Coronary artery (tissue), 2 donors: Measurements from ENCODE around the gene SULF2.
A peak's percentile ranks its signal among the peaks of the same experiment; 100 is the strongest.

Experiments used
- DNase-seq: peaks from one replicate; pipeline ENCODE4 v3.0.0-alpha.2; 2017; ENCODE audit warnings: low spot score
- H3K27ac ChIP-seq, 2 donors: fragments of 200-600 bp; sonication (generic); one replicate each; pipeline ENCODE4 v1.5.1; 2016 to 2019
- H3K4me3 ChIP-seq: fragments of 200-600 bp; sonication (generic); 2 replicates; pipeline ENCODE4 v1.5.1; 2016; ENCODE audit warnings: mild to moderate bottlenecking, moderate library complexity
- CTCF ChIP-seq: fragments of 200-600 bp; sonication (generic); IDR thresholded peaks from one replicate; pipeline ENCODE4 v1.5.1; 2019; ENCODE audit warnings: antibody characterized with exemption

Gene SULF2

GRCh38 chr20:47614703-47615309 lies 170.5 kb downstream of the SULF2 start:
- no peak for TF ChIP-seq CTCF
- DNase-seq, result no peak
- H3K27ac ChIP-seq, result no peak overlapping the region
- no peak overlapping the region for H3K4me3 ChIP-seq

- Histone ChIP-seq H3K4me3 (no peak overlapping the region), H3K27ac (no peak overlapping the region)
- no peak for DNase-seq
- no peak for TF ChIP-seq CTCF
Measured at GRCh38 chr20:47612670-47613069, 172.6 kb downstream of the SULF2 start.

- DNase-seq, result no peak
- Histone ChIP-seq H3K27ac (no peak overlapping the region), H3K4me3 (no peak overlapping the region)
- TF ChIP-seq CTCF, result no peak
Measured at GRCh38 chr20:47611785-47612184, 173.5 kb downstream of the SULF2 start.

- peak overlapping the region in 1 of 2 donors; percentile 30 for H3K27ac ChIP-seq
- DNase-seq, result no peak
- no peak overlapping the region for H3K4me3 ChIP-seq
- no peak for TF ChIP-seq CTCF
Measured at GRCh38 chr20:47610945-47611250, 174.4 kb downstream of the SULF2 start.

GRCh38 chr20:47610247-47610944 lies 174.9 kb downstream of the SULF2 start:
- no peak for TF ChIP-seq CTCF
- no peak overlapping the region for H3K4me3 ChIP-seq
- DNase-seq, result no peak
- peak overlapping the region in 1 of 2 donors; percentile 53 for H3K27ac ChIP-seq

- no peak overlapping the region for H3K4me3 ChIP-seq
- H3K27ac ChIP-seq, result no peak overlapping the region
- no peak for TF ChIP-seq CTCF
- DNase-seq, result no peak
Measured at GRCh38 chr20:47609001-47609400, 176.3 kb downstream of the SULF2 start.
